NB4 (cell line): ENCODE data around the gene S100A14.

Experiments used
- DNase-seq: peaks from one replicate; pipeline ENCODE4 v3.0.0; 2010; ENCODE audit warnings: low read depth
- H3K4me3 ChIP-seq: one replicate; pipeline ENCODE4 v1.5.1; 2011; ENCODE audit warnings: mild to moderate bottlenecking, low read depth, low read length, moderate library complexity
- MAX ChIP-seq: IDR thresholded peaks from 2 replicates; pipeline ENCODE4 v1.6.1; 2011; ENCODE audit warnings: low read depth, low read length
- MYC ChIP-seq: IDR thresholded peaks from 2 replicates; pipeline ENCODE4 v1.6.1; 2011; ENCODE audit warnings: low read depth, low read length
- POLR2A ChIP-seq: IDR thresholded peaks from 2 replicates; pipeline ENCODE4 v1.6.1; 2011; ENCODE audit warnings: mild to moderate bottlenecking; ENCODE audit not compliant: insufficient read length; ENCODE audit errors: extremely low read depth
- TF ChIP-seq, protein P1 (sequence below): IDR thresholded peaks from one replicate; pipeline ENCODE4 v1.5.1; 2012; ENCODE audit warnings: low read depth, low read length

The S100A14 gene

DNA sequence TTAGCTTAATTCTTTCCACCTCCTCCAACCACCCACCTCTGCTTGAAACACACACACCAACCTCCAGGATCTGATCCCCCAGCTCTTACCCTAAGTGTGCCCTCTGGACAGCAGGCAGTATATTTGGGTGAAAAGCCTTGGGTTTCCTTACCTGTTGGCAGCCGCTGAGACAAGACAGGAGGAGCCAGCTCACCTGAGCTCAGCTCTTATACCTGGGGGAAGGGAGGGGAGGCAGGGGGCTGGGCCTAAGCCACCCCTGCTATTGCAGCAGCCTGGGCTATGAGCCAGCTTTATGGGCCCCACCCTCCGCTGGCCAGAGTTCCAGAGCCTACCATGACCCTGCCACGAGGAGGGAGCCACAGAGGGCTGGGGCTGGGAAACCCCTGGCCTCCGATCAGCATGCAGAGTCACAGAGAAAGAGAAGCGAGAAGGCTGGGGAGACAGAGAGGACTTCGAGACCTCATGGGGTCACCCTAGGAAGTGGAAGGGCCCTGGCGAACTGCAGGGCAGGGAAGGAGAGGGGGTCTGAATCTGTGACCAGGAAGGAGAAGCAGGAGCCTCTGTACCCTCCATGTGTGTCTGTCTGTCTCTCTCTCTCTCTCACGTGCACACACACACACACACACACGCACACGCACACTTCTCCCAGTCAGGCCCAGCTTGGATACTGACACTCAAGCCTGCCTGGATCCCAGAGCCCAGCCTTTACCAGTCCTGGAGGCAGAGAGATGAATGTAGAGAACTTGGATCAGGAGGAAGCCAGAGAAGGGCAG is at the start of gene S100A14:
Gene S100A14, minus strand, starts transcription at position 182 of the 773 bp plus-strand sequence. CDS start 467 bp downstream, outside the sequence.
- TF ChIP-seq MAX = no peak
- TF ChIP-seq MYC = no peak
- TF ChIP-seq POLR2A = no peak
- TF ChIP-seq, protein P1, sequence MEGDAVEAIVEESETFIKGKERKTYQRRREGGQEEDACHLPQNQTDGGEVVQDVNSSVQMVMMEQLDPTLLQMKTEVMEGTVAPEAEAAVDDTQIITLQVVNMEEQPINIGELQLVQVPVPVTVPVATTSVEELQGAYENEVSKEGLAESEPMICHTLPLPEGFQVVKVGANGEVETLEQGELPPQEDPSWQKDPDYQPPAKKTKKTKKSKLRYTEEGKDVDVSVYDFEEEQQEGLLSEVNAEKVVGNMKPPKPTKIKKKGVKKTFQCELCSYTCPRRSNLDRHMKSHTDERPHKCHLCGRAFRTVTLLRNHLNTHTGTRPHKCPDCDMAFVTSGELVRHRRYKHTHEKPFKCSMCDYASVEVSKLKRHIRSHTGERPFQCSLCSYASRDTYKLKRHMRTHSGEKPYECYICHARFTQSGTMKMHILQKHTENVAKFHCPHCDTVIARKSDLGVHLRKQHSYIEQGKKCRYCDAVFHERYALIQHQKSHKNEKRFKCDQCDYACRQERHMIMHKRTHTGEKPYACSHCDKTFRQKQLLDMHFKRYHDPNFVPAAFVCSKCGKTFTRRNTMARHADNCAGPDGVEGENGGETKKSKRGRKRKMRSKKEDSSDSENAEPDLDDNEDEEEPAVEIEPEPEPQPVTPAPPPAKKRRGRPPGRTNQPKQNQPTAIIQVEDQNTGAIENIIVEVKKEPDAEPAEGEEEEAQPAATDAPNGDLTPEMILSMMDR = no peak
- no peak for DNase-seq
- H3K4me3 ChIP-seq = no peak within 1 kb of the TSS

GRCh38 chr1:153663211-153663610 is 47.1 kb upstream of the S100A14 start:
- no peak overlapping the region for H3K4me3 ChIP-seq
- DNase-seq = peak; percentile 71
- no peak for TF ChIP-seq MYC
- no peak for TF ChIP-seq POLR2A
- TF ChIP-seq MAX = no peak
- TF ChIP-seq, protein P1 = no peak

- no peak overlapping the region for H3K4me3 ChIP-seq
- DNase-seq = no peak
- TF ChIP-seq, protein P1 = no peak
- TF ChIP-seq MAX (no peak), MYC (no peak), POLR2A (no peak)
Measured at GRCh38 chr1:153662269-153662668, 46.1 kb upstream of the S100A14 start.

- TF ChIP-seq MYC (no peak), POLR2A (no peak), MAX (no peak)
- TF ChIP-seq, protein P1 = no peak
- no peak overlapping the region for H3K4me3 ChIP-seq
- peak; percentile 34 for DNase-seq
Measured at GRCh38 chr1:153661111-153661708, 45.1 kb upstream of the S100A14 start.

DNA sequence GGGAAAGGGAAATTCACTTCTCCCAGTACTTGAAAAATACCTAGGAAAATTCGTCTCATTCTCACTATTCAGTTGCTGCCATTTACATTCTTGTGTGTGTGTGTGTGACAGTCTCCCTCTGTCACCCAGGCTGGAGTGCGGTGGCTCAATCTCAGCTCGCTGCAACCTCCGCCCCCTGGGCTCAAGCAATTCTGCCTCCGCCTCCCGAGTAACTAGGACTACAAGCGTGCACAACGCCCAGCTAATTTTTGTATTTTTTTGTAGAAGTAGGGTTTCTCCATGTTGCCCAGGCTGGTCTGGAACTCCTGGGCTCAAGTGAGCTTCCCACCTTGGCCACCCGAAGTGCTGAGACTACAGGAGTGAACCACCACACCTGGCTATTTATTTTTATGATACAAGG is 43.5 kb upstream of the S100A14 start:
- no peak for DNase-seq
- TF ChIP-seq, protein P1 = no peak
- TF ChIP-seq MAX = no peak
- TF ChIP-seq MYC = no peak
- no peak for TF ChIP-seq POLR2A
- H3K4me3 ChIP-seq = peak overlapping the region; percentile 92

- TF ChIP-seq MYC = no peak
- TF ChIP-seq, protein P1 = no peak
- H3K4me3 ChIP-seq = peak overlapping the region; percentile 92
- no peak for DNase-seq
Measured at GRCh38 chr1:153659175-153659534, 43.0 kb upstream of the S100A14 start.
